ENCODE data around the gene PGM3. TPM values are rescaled to one million over a fixed set of nuclear protein-coding genes. Genes with fewer than 3 reads are reported as not detected.

PGM3 gene
- total RNA-seq, 1 experiment from 2014 or later, result 55.4 TPM

DNA sequence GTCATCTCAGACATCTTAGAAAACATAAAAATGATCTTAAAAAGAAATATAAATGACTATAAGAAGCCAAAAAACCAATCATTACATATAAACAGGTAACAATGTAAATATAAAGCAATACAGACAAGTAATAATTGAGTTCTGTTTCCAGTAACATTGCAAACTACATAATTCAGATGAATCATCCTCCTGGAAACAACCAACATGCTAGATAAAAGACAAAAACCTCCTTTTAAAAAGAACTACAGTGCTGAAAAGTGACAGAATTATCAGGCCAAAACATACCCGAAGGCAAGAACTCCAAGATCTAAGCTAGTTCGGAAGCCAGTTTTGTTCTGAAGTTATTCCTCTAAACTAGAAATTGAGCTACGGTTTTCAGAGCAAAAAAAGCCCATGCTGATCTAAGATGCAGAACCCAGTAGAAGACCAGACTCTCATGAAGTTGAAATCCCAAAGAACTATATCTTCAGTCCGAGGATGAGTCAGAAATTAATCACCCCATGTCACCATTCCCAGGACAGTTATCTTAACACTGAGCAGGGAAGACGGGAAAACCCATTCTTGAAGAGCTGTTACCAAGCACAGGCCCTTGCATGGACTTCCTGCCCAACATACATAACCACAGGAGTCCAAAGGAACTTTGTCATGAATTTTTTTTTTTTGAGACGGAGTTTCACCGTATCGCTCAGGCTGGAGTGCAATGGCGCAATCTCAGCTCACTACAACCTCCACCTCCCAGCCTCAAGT lies 9.8 kb downstream of the PGM3 start:
- H3K27me3 ChIP-seq (replicated peaks; ENCODE audit: insufficient read depth, low read depth, low read length, poor library complexity), result no peaks in the 10 kb centered on the region
- POLR2A ChIA-PET (ENCODE audit: low non-redundant PET), result interaction anchor here (0.5 kb wide), 1 partner anchor 32 kb away, joined by 3 read pairs; no protein-coding TSS in a partner anchor
- H3K4me1 ChIP-seq (ENCODE audit: insufficient read depth, low read length, poor library complexity, severe bottlenecking), result peaks cover 2% of the 10 kb centered on the region
- TF ChIP-seq EZH2 (IDR thresholded peaks at IDR 0.05; ENCODE audit: borderline replicate concordance, low read depth, low read length, poor library complexity, severe bottlenecking), result no peak
- TF ChIP-seq, protein P1, sequence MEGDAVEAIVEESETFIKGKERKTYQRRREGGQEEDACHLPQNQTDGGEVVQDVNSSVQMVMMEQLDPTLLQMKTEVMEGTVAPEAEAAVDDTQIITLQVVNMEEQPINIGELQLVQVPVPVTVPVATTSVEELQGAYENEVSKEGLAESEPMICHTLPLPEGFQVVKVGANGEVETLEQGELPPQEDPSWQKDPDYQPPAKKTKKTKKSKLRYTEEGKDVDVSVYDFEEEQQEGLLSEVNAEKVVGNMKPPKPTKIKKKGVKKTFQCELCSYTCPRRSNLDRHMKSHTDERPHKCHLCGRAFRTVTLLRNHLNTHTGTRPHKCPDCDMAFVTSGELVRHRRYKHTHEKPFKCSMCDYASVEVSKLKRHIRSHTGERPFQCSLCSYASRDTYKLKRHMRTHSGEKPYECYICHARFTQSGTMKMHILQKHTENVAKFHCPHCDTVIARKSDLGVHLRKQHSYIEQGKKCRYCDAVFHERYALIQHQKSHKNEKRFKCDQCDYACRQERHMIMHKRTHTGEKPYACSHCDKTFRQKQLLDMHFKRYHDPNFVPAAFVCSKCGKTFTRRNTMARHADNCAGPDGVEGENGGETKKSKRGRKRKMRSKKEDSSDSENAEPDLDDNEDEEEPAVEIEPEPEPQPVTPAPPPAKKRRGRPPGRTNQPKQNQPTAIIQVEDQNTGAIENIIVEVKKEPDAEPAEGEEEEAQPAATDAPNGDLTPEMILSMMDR (conservative IDR thresholded peaks at IDR 0.05; ENCODE audit: low read depth, low read length), result no peak
- H3K36me3 ChIP-seq (ENCODE audit: insufficient read depth, low read length, poor library complexity, severe bottlenecking), result peaks cover 86% of the 10 kb centered on the region
- CTCF ChIA-PET, result no interaction called here
- H3K4me3 ChIP-seq (ENCODE audit: low read depth, low read length, poor library complexity, severe bottlenecking), result no peak overlapping the region
- intact Hi-C loops (cut with micrococcal nuclease; ENCODE audit: unreplicated experiment), result no loop called here
- no peak overlapping the region for H3K27ac ChIP-seq (ENCODE audit: low read depth, low read length, poor library complexity, severe bottlenecking)
- no peak for DNase-seq (ENCODE audit: low spot score)
- no peaks in the 10 kb centered on the region for H3K9me3 ChIP-seq (ENCODE audit: low read depth, low read length, poor library complexity, severe bottlenecking)
- no TSS peak for BruUV-seq (replicated peaks)

DNA sequence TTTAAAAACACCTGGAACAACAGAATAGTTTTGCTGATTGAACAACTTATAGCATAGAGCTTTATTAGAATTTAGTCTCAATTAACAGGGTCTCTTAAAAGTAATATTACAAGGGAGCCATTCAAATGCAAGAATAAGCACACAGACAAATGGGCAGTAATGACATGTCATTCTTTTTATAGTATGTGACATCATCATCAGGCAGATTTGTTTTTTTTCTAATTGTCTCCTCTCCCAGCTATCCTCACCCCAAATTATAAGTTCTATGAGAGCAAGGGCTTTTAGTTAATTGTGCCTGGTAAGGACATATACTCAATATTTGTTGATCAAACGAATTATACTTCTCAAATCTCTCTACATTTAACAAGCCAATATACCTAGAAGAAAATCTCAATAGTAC lies 11.0 kb downstream of the PGM3 start:
- H3K27me3 ChIP-seq (replicated peaks; ENCODE audit: insufficient read depth, low read depth, low read length, poor library complexity), result no peaks in the 10 kb centered on the region
- intact Hi-C loops (cut with micrococcal nuclease; ENCODE audit: unreplicated experiment), result no loop called here
- H3K4me3 ChIP-seq (ENCODE audit: low read depth, low read length, poor library complexity, severe bottlenecking), result no peak overlapping the region
- ChIA-PET CTCF (no interaction called here), POLR2A (ENCODE audit: low non-redundant PET) (no interaction called here)
- H3K36me3 ChIP-seq (ENCODE audit: insufficient read depth, low read length, poor library complexity, severe bottlenecking), result peaks cover 87% of the 10 kb centered on the region
- DNase-seq (ENCODE audit: low spot score), result no peak
- H3K27ac ChIP-seq (ENCODE audit: low read depth, low read length, poor library complexity, severe bottlenecking), result no peak overlapping the region
- no peaks in the 10 kb centered on the region for H3K9me3 ChIP-seq (ENCODE audit: low read depth, low read length, poor library complexity, severe bottlenecking)
- TF ChIP-seq EZH2 (IDR thresholded peaks at IDR 0.05; ENCODE audit: borderline replicate concordance, low read depth, low read length, poor library complexity, severe bottlenecking), result no peak
- TF ChIP-seq, protein P1 (conservative IDR thresholded peaks at IDR 0.05; ENCODE audit: low read depth, low read length), result no peak
- H3K4me1 ChIP-seq (ENCODE audit: insufficient read depth, low read length, poor library complexity, severe bottlenecking), result no peaks in the 10 kb centered on the region
- no TSS peak for BruUV-seq (replicated peaks)

DNA sequence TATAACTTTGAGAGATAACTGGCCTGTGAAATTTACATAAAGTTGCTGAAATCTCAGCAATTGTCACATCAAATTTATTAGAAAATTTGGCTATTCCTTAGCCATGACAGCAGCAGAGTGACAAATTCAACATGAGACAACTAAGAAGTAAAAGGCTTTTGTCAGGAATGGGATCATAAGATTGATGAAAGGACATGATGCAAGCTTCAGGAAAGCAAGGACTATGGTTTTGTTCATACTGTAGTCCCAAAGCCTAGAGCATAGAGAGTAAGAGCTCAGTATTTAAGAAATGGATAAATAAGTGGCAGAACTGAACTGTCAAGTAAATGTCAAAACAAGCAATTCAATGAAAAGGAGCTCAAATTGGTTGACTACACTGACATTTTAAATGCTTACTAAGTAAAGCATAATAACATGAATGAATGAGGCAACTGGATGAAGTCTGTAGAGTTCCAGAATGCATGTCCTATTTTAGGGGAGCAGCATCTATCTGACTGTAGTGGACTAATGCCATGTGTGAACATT lies 12.6 kb downstream of the PGM3 start:
- no TSS peak for BruUV-seq (replicated peaks)
- Histone ChIP-seq H3K4me3 (ENCODE audit: low read depth, low read length, poor library complexity, severe bottlenecking) (no peak overlapping the region), H3K36me3 (ENCODE audit: insufficient read depth, low read length, poor library complexity, severe bottlenecking) (peaks cover 81% of the 10 kb centered on the region), H3K4me1 (ENCODE audit: insufficient read depth, low read length, poor library complexity, severe bottlenecking) (no peaks in the 10 kb centered on the region), H3K9me3 (ENCODE audit: low read depth, low read length, poor library complexity, severe bottlenecking) (no peaks in the 10 kb centered on the region), H3K27ac (ENCODE audit: low read depth, low read length, poor library complexity, severe bottlenecking) (no peak overlapping the region), H3K27me3 (replicated peaks; ENCODE audit: insufficient read depth, low read depth, low read length, poor library complexity) (no peaks in the 10 kb centered on the region)
- intact Hi-C loops (cut with micrococcal nuclease; ENCODE audit: unreplicated experiment), result no loop called here
- DNase-seq (ENCODE audit: low spot score), result no peak
- ChIA-PET POLR2A (ENCODE audit: low non-redundant PET) (no interaction called here), CTCF (no interaction called here)
- TF ChIP-seq, protein P1 (conservative IDR thresholded peaks at IDR 0.05; ENCODE audit: low read depth, low read length), result no peak
- TF ChIP-seq EZH2 (IDR thresholded peaks at IDR 0.05; ENCODE audit: borderline replicate concordance, low read depth, low read length, poor library complexity, severe bottlenecking), result no peak

Data from A673 (cell line).